ENCODE data around the gene WEE1. TPM values are rescaled to one million over a fixed set of nuclear protein-coding genes. Genes with fewer than 3 reads are reported as not detected.
"Not testable (repeated sequence)": the region's sequence is repeated elsewhere in the genome, so short reads cannot be mapped to it uniquely, and the experiment has no call there.

Gene WEE1
- total RNA-seq, 4 donors from 2014 or later, result 82.0 to 296 (median 183) TPM

DNA sequence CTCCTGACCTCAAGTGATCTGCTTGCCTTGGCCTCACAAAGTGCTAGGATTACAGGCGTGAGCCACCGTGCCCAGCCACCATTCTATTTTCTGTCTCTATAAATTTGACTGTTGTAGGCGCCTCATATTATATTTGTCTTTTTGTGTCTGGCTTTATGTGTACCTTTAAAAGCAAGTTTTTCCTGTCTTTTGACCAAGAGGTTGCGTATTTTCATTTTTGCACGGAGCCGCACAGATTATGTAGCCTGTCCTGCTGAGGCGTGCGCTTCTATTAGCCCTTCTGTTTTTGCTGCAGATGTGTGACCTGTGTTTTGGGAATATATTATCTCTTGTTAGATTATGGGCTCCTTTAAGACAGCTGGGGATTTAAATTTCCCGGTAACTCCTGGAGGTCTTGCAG is 40.4 kb upstream of the WEE1 start:
- Histone ChIP-seq H3K4me1 (peaks cover 53% of the 10 kb centered on the region), H3K27me3 (no peaks in the 10 kb centered on the region), H3K36me3 (no peaks in the 10 kb centered on the region), H3K4me3 (no peak overlapping the region), H3K27ac (no peak overlapping the region), H3K9me3 (no peaks in the 10 kb centered on the region)
- TF ChIP-seq EP300 (IDR thresholded peaks at IDR 0.05) (no peak), POLR2AphosphoS5 (IDR thresholded peaks at IDR 0.05) (no peak), POLR2A (IDR thresholded peaks at IDR 0.05) (no peak)
- TF ChIP-seq, protein P1, sequence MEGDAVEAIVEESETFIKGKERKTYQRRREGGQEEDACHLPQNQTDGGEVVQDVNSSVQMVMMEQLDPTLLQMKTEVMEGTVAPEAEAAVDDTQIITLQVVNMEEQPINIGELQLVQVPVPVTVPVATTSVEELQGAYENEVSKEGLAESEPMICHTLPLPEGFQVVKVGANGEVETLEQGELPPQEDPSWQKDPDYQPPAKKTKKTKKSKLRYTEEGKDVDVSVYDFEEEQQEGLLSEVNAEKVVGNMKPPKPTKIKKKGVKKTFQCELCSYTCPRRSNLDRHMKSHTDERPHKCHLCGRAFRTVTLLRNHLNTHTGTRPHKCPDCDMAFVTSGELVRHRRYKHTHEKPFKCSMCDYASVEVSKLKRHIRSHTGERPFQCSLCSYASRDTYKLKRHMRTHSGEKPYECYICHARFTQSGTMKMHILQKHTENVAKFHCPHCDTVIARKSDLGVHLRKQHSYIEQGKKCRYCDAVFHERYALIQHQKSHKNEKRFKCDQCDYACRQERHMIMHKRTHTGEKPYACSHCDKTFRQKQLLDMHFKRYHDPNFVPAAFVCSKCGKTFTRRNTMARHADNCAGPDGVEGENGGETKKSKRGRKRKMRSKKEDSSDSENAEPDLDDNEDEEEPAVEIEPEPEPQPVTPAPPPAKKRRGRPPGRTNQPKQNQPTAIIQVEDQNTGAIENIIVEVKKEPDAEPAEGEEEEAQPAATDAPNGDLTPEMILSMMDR (IDR thresholded peaks at IDR 0.05), result no peak
- 72% methylated on average over 9 of the region's 9 CpGs for WGBS
- DNase-seq (ENCODE audit: low spot score in 2 of 2), result no peak

DNA sequence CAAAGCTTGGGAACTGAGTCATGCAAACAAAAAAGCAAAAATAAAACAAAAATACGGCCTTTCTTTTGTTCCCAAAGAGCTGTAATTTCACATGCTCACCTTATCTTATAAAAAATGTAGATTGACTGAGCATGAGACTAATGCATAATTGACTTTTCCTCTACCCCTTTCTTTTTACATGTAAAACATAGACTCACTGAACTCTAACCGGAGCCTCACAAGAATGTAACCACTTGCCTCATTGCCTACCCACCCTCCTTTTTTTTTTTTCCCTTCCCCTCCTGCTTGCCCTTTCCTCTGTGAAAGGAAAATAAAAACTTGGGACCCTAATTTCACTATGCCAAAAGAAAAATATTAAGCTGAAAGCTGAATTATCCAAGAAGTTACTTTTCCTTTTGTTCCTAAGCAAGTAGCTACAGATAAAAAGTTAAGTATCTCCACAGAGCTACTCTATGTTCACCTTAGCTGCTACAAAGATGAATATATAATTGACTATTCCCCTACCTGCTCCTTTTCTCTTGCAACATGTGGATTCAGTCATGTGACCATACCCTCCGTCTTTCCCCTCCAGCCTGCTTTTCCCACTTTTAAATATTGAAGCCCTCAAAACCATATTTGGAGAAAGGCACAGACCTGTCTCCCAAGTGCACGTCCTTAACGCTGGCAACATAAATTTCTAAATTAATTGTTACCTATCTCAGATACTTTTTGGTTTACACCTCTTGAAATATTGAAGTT is 39.6 kb upstream of the WEE1 start:
- peaks cover 44% of the 10 kb centered on the region for H3K4me1 ChIP-seq
- H3K4me3 ChIP-seq, result no peak overlapping the region
- no peaks in the 10 kb centered on the region for H3K36me3 ChIP-seq
- 71% methylated on average over 5 of the region's 5 CpGs for WGBS
- H3K27me3 ChIP-seq, result no peaks in the 10 kb centered on the region
- no peak for DNase-seq (ENCODE audit: low spot score in 2 of 2)
- no peak overlapping the region for H3K27ac ChIP-seq
- no peak for TF ChIP-seq POLR2A (IDR thresholded peaks at IDR 0.05)
- no peak for TF ChIP-seq POLR2AphosphoS5 (IDR thresholded peaks at IDR 0.05)
- TF ChIP-seq EP300 (IDR thresholded peaks at IDR 0.05), result no peak
- TF ChIP-seq, protein P1 (IDR thresholded peaks at IDR 0.05), result no peak
- H3K9me3 ChIP-seq, result no peaks in the 10 kb centered on the region

DNA sequence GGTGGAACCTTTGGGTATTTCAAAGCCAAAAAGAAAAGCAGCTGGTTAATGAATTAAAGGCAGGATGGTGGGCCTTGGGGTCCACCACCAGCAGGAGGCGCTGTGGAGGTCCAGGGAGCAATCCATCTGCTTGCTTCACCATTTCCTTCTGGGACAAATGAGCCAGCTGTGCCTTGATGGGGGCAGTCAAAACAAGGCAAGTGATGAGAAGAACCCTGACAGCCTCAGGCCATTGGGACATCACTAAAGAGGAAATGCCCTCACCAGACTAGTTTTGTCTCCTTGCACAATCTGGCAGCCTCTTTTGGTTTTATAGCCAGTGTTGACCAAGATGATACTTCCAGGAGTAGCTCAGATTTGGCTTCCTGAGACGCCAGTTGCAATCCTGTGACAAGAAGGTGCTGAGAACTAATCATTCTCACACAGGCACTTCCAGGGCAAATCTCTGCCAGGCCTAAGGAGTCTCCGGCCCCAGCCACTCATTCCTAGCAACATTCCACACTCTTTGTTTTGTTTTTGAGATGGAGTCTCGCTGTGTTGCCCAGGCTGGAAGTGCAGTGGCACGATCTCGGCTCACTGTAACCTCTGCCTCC is 38.2 kb upstream of the WEE1 start:
- peak overlapping the region; percentile 60 for H3K27ac ChIP-seq
- no peak overlapping the region for H3K4me3 ChIP-seq
- 76% methylated on average over 6 of the region's 6 CpGs for WGBS
- no peaks in the 10 kb centered on the region for H3K27me3 ChIP-seq
- DNase-seq (ENCODE audit: low spot score in 2 of 2), result peak; percentile 90
- H3K9me3 ChIP-seq, result no peaks in the 10 kb centered on the region
- no peaks in the 10 kb centered on the region for H3K36me3 ChIP-seq
- TF ChIP-seq, protein P1 (IDR thresholded peaks at IDR 0.05), result peak; percentile 61 to 82
- peak in 2 of 3 donors; percentile 92 to 97 for TF ChIP-seq POLR2AphosphoS5 (IDR thresholded peaks at IDR 0.05)
- no peak for TF ChIP-seq EP300 (IDR thresholded peaks at IDR 0.05)
- no peak for TF ChIP-seq POLR2A (IDR thresholded peaks at IDR 0.05)
- peaks cover 30% of the 10 kb centered on the region for H3K4me1 ChIP-seq

DNA sequence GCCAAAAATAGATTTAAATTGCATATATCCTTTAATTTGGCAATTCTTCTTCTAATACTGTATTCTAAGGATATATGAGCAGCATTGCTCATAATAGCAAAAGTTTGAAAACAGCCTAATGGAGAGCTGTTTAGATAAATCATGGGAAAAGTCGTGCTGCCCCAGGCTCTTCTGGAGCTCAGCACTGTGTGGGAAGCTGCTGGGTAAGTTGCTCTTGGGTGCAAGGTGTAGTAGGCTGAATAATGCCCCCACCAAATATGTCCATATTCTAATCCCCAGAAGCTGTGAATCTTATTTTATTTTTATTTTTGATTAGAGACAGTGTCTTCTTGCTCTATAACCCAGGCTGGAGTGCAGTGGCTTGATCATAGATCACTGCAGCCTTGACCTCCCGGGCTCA is 34.9 kb upstream of the WEE1 start:
- no peak overlapping the region for H3K4me3 ChIP-seq
- H3K27me3 ChIP-seq, result no peaks in the 10 kb centered on the region
- TF ChIP-seq POLR2A (IDR thresholded peaks at IDR 0.05) (no peak), EP300 (IDR thresholded peaks at IDR 0.05) (no peak), POLR2AphosphoS5 (IDR thresholded peaks at IDR 0.05) (no peak)
- TF ChIP-seq, protein P1 (IDR thresholded peaks at IDR 0.05), result no peak
- no peak overlapping the region for H3K27ac ChIP-seq
- no peaks in the 10 kb centered on the region for H3K36me3 ChIP-seq
- 89% methylated on average over 2 of the region's 2 CpGs for WGBS
- H3K9me3 ChIP-seq, result no peaks in the 10 kb centered on the region
- peaks cover 16% of the 10 kb centered on the region for H3K4me1 ChIP-seq
- no peak for DNase-seq (ENCODE audit: low spot score in 2 of 2)

DNA sequence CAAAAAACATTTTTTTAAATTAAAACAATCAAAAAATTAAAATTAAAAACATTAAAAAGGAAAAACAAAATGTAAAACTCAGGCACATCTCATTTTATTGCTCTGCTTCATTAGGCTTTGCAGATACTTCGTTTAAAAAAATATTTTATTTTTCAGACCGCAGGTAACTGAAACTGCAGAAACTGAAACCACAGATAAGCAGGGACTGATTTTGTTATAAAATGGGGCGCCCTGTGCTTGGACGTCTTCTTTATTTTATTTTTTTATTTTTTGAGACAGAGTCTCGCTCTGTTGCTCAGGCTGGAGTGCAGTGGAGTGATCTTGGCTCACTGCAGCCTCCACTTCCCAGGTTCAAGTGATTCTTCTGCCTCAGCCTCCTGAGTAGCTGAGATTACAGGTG is 24.3 kb upstream of the WEE1 start:
- H3K4me1 ChIP-seq; DNase-seq (ENCODE audit: low spot score in 2 of 2); H3K4me3 ChIP-seq; H3K27ac ChIP-seq; H3K36me3 ChIP-seq; H3K9me3 ChIP-seq; H3K27me3 ChIP-seq: not testable (repeated sequence)
- 93% methylated on average over 5 of the region's 5 CpGs for WGBS

Data from suprapubic skin (tissue), 4 donors.